GM12878 (cell line): ENCODE measurements around the gene DAAM1. TPM values are rescaled to one million over a fixed set of nuclear protein-coding genes. Genes with fewer than 3 reads are reported as not detected.
A peak's percentile ranks its signal among the peaks of the same experiment; 100 is the strongest.

Experiments used
- ATAC-seq: fragments of 200-7000 bp; cut with Tn5 transposase; 3 replicates; pipeline ENCODE4 v1.9.1; 2020; ENCODE audit warnings: mild to moderate bottlenecking, moderate library complexity
- BruUV-seq: library from RNA; stranded (reverse); fragments of 400-500 nt; replicated peaks from 2 replicates; lab custom pipeline; 2021; lab: Mats Ljungman, UMichigan
- CTCF ChIA-PET: fragments of 300-600 bp; sonication (Branson Sonifier 250); formaldehyde crosslinking; extraction: SDS; loops from one replicate; lab custom pipeline; 2021; ENCODE audit warnings: inconsistent platforms; lab: Yijun Ruan, JAX
- POLR2A ChIA-PET: fragments of 350-600 bp; formaldehyde crosslinking; extraction: SDS; loops from one replicate; lab custom pipeline; 2021; ENCODE audit warnings: inconsistent platforms; lab: Charles Lee
- RAD21 ChIA-PET: fragments of 300-600 bp; sonication (Branson Sonifier 250); formaldehyde crosslinking; loops from one replicate; lab custom pipeline; 2023; ENCODE audit warnings: antibody characterized with exemption; ENCODE audit not compliant: unreplicated experiment; lab: Charles Lee
- SMC1A ChIA-PET: fragments of 300-600 bp; sonication (Branson Sonifier 250); formaldehyde crosslinking; loops from one replicate; lab custom pipeline; 2023; ENCODE audit not compliant: unreplicated experiment, uncharacterized antibody; lab: Charles Lee
- DNase-seq: peaks from one replicate; pipeline ENCODE4 v3.0.0-alpha.2; 2011; ENCODE audit warnings: low read depth, low spot score
- FAIRE-seq: peaks from 3 replicates; lab custom pipeline; 2011; peaks lifted over from hg19 to GRCh38; lab: Jason Lieb, UNC
- H2AFZ ChIP-seq: 2 replicates; pipeline ENCODE4 v1.6.0; 2011; ENCODE audit warnings: low read depth, low read length, control low read depth; ENCODE audit not compliant: control insufficient read depth
- H3K27ac ChIP-seq: 2 replicates; pipeline ENCODE4 v1.5.1; 2011; ENCODE audit warnings: control low read depth; ENCODE audit not compliant: control insufficient read depth, insufficient read depth
- H3K27me3 ChIP-seq, 2 experiments: replicated peaks in 1 of 2; 2 replicates each; pipeline versions ENCODE4 v1.6.0 to v1.6.1; 2011; ENCODE audit warnings: low read length in 1 of 2; ENCODE audit not compliant: control insufficient read depth in 2 of 2, insufficient read depth in 2 of 2
- H3K36me3 ChIP-seq, 2 experiments: 2 replicates each; pipeline ENCODE4 v1.5.1; 2011; ENCODE audit warnings: low read length in 1 of 2; ENCODE audit not compliant: control insufficient read depth in 2 of 2, insufficient read depth in 2 of 2
- H3K4me1 ChIP-seq: 2 replicates; pipeline ENCODE4 v1.6.1; 2011; ENCODE audit warnings: mild to moderate bottlenecking, low read length, moderate library complexity, mixed read lengths; ENCODE audit not compliant: control insufficient read depth, insufficient read depth
- H3K4me2 ChIP-seq: 2 replicates; pipeline ENCODE4 v1.6.0; 2011; ENCODE audit warnings: control low read depth; ENCODE audit not compliant: control insufficient read depth, insufficient read depth
- H3K4me3 ChIP-seq: fragments of 200-600 bp; sonication (generic); 2 replicates; pipeline ENCODE4 v1.5.1; 2016
- H3K79me2 ChIP-seq: 2 replicates; pipeline ENCODE4 v1.6.0; 2011; ENCODE audit warnings: low read length; ENCODE audit not compliant: control insufficient read depth, insufficient read depth
- H3K9ac ChIP-seq: 2 replicates; pipeline ENCODE4 v1.8.0; 2011; ENCODE audit warnings: low read length, control low read depth, mixed read lengths; ENCODE audit not compliant: control insufficient read depth, insufficient read depth
- H3K9me3 ChIP-seq: replicated peaks from 3 replicates; pipeline ENCODE4 v1.5.1; 2011; ENCODE audit warnings: mild to moderate bottlenecking, low read length; ENCODE audit not compliant: control insufficient read depth, insufficient read depth
- H4K20me1 ChIP-seq: 2 replicates; pipeline ENCODE4 v1.6.0; 2011; ENCODE audit not compliant: control insufficient read depth, insufficient read depth
- FOXK2 ChIP-seq: fragments of 450-650 bp; IDR thresholded peaks from 2 replicates; pipeline ENCODE4 v1.6.1; 2017; ENCODE audit warnings: mild to moderate bottlenecking, moderate library complexity
- GABPA ChIP-seq: IDR thresholded peaks from 2 replicates; pipeline ENCODE4 v1.6.1; 2014; ENCODE audit warnings: antibody characterized with exemption, low read depth, mild to moderate bottlenecking, inconsistent platforms
- HDAC2 ChIP-seq: fragments of 200-600 bp; sonication (generic); IDR thresholded peaks from 2 replicates; pipeline ENCODE4 v1.6.1; 2017
- JUND ChIP-seq: IDR thresholded peaks from 2 replicates; pipeline ENCODE4 v1.6.1; 2012; ENCODE audit warnings: low read depth, mild to moderate bottlenecking, low read length, improper control_type of control experiment, moderate library complexity
- MEF2B ChIP-seq: fragments of 450-650 bp; IDR thresholded peaks from 2 replicates; pipeline ENCODE4 v1.6.1; 2018; ENCODE audit warnings: mild to moderate bottlenecking, moderate library complexity; ENCODE audit not compliant: partially characterized antibody, poor library complexity, severe bottlenecking
- RAD21 ChIP-seq: IDR thresholded peaks from 2 replicates; pipeline ENCODE4 v1.6.1; 2011; ENCODE audit warnings: mild to moderate bottlenecking, low read depth, low read length, moderate library complexity; ENCODE audit not compliant: insufficient read depth
- ZNF592 ChIP-seq: fragments of 450-650 bp; IDR thresholded peaks from 2 replicates; pipeline ENCODE4 v1.6.1; 2017; ENCODE audit warnings: mild to moderate bottlenecking, moderate library complexity
- in situ Hi-C: fragments of 300-500 bp; cut with MboI; formaldehyde crosslinking; loops from 9 replicates; pipeline ENCODE4 v1.14.3; 2018; ENCODE audit warnings: mixed read lengths
- intact Hi-C: fragments of 100-400 bp; cut with micrococcal nuclease; formaldehyde crosslinking; loops from one replicate; pipeline ENCODE4 v1.14.2; 2022; ENCODE audit not compliant: unreplicated experiment
- polyA plus RNA-seq, 11 experiments: library from polyadenylated mRNA; depleted of rRNA in 4 of 11; unstranded in 6 of 11; stranded (reverse) in 5 of 11; fragments of >200 nt; fragmentation: Nextera tagmentation in 4 of 11; fragmentation: Illumina TruSeq in 1 of 11; extraction: Ambion mirVana in 4 of 11; extraction: Trizol in 1 of 11; gene quantifications; 1 replicate in 1 of 11; 2 replicates in 10 of 11; pipeline versions ENCODE4 v1.2.1 to v1.2.3, GENCODE V29; 2011 to 2016; ENCODE audit warnings: inconsistent platforms in 2 of 11, missing spikeins in 2 of 11, low read depth in 1 of 11
- total RNA-seq, 4 experiments: library from RNA; depleted of rRNA in 3 of 4; stranded (reverse); fragments of >200 nt in 3 of 4; fragmentation: Illumina TruSeq in 1 of 4; extraction: Trizol in 1 of 4; gene quantifications; 2 replicates each; pipeline versions ENCODE4 v1.2.1 to v1.2.3, GENCODE V29; 2013 to 2021

The DAAM1 gene
- total and polyA plus RNA-seq, 10 of the 15 experiments (the other 5 are each of a cell fraction or from before 2014, with no cell fraction given), result 13.8 to 32.4 (median 24.2) TPM

DNA sequence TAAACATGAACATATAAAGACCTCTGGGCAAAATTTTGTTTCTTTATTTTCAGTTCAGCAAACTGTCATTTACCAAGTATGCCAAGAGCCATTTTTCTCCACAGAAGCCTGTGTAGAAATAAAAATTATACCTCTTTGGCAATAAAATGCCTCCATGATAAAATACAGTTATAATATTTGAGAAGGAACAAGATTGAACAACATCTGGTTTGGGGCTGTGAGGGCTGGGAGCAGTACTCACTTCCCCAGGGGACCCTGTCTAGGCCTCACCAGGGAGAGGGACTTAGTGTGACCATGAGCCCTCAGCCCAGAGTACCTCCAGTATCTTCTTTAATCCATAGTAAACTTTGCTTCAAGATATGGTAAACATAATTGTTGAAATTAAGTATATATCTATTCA lies 65.1 kb downstream of the DAAM1 start:
- RAD21 ChIA-PET, result interaction anchor here (0.9 to 2.0 kb wide), 6 partner anchors 9 to 129 kb away, joined by 3 to 6 read pairs (median 4); no protein-coding TSS in a partner anchor
- intact Hi-C loops, result loop anchor here (2.0 kb wide), 1 partner anchor 21 kb away; no protein-coding TSS in a partner anchor
- POLR2A ChIA-PET, result interaction anchor here (1.0 kb wide), 1 partner anchor 64 kb away, joined by 3 read pairs; no protein-coding TSS in a partner anchor
- BruUV-seq, result no TSS peak
- SMC1A ChIA-PET, result interaction anchor here (1.2 to 2.3 kb wide), 4 partner anchors 22 to 64 kb away, joined by 3 to 26 read pairs (median 8); no protein-coding TSS in a partner anchor
- Histone ChIP-seq H3K4me1 (peaks cover 15% of the 10 kb centered on the region), H3K79me2 (peaks cover 2% of the 10 kb centered on the region), H3K36me3 (peaks cover 0 to 4% of the 10 kb centered on the region in 2 experiments; a peak in 1 of 4 replicates), H3K9ac (no peak overlapping the region), H3K4me3 (no peak overlapping the region), H3K9me3 (no peaks in the 10 kb centered on the region; the same call in 2 of the 3 replicates), H4K20me1 (no peaks in the 10 kb centered on the region; the same call in 1 of the 2 replicates), H3K4me2 (no peak overlapping the region), H3K27me3 (no peaks in the 10 kb centered on the region), H2AFZ (no peak overlapping the region), H3K27ac (peak overlapping the region; percentile 33)
- ATAC-seq, result peak; percentile 65
- no peak for FAIRE-seq
- TF ChIP-seq JUND (no peak), HDAC2 (no peak), MEF2B (peak; percentile 88), RAD21 (no peak), FOXK2 (no peak), GABPA (no peak), ZNF592 (peak; percentile 54; the same call in 1 of the 2 replicates)
- in situ Hi-C loops, result no loop called here
- CTCF ChIA-PET, result interaction anchor here (1.0 to 1.4 kb wide), 2 partner anchors 21 to 125 kb away, joined by 5 to 8 read pairs; no protein-coding TSS in a partner anchor
- DNase-seq, result no peak
